H1 (cell line): ENCODE measurements around the gene HK1.

Source experiments
- ASH2L ChIP-seq: fragments of 200-600, 300-600 bp; sonication (generic); IDR thresholded peaks from one replicate; pipeline ENCODE4 v1.7.1; 2017; ENCODE audit warnings: low read length
- CREB1 ChIP-seq: IDR thresholded peaks from 2 replicates; pipeline ENCODE4 v1.6.1; 2012; ENCODE audit warnings: inconsistent platforms
- E2F6 ChIP-seq: IDR thresholded peaks from 2 replicates; pipeline ENCODE4 v1.6.1; 2012; ENCODE audit warnings: inconsistent platforms
- EZH2 ChIP-seq: fragments of 200-600 bp; sonication (generic); IDR thresholded peaks from 2 replicates; pipeline ENCODE4 v1.7.1; 2012; ENCODE audit warnings: low read depth, mild to moderate bottlenecking, moderate library complexity, low read length, inconsistent platforms; ENCODE audit not compliant: severe bottlenecking
- GABPA ChIP-seq: IDR thresholded peaks from 2 replicates; pipeline ENCODE4 v1.6.1; 2011; ENCODE audit warnings: mild to moderate bottlenecking, low read length, moderate library complexity, borderline replicate concordance; ENCODE audit not compliant: insufficient read depth
- POLR2A ChIP-seq, 2 experiments: IDR thresholded peaks; 1 replicate in 1 of 2; 2 replicates in 1 of 2; pipeline ENCODE4 v1.6.1; 2011; ENCODE audit warnings: low read depth in 2 of 2, low read length in 2 of 2, mild to moderate bottlenecking in 2 of 2; ENCODE audit errors: control extremely low read depth in 1 of 2
- POLR2AphosphoS5 ChIP-seq: IDR thresholded peaks from 2 replicates; pipeline ENCODE4 v1.6.1; 2011; ENCODE audit warnings: low read depth, low read length
- RAD21 ChIP-seq, 2 experiments: IDR thresholded peaks in 1 of 2; conservative IDR thresholded peaks in 1 of 2; 2 replicates each; pipeline ENCODE4 v1.6.1; 2011; ENCODE audit warnings: low read depth in 2 of 2, low read length in 2 of 2, improper control_type of control experiment in 1 of 2, inconsistent platforms in 1 of 2, mild to moderate bottlenecking in 1 of 2, moderate library complexity in 1 of 2
- SP1 ChIP-seq: IDR thresholded peaks from 2 replicates; pipeline ENCODE4 v1.6.1; 2011; ENCODE audit warnings: low read depth, low read length
- SRF ChIP-seq: IDR thresholded peaks from 2 replicates; pipeline ENCODE4 v1.6.1; 2011; ENCODE audit warnings: mild to moderate bottlenecking, low read depth, low read length, moderate library complexity
- TAF7 ChIP-seq: optimal IDR thresholded peaks from 2 replicates; pipeline ENCODE3; 2011; ENCODE audit warnings: low read depth, mild to moderate bottlenecking, inconsistent platforms, low read length, moderate library complexity, borderline replicate concordance
- ZNF274 ChIP-seq: IDR thresholded peaks from 2 replicates; pipeline ENCODE4 v1.7.0; 2012; ENCODE audit warnings: low read length, borderline replicate concordance; ENCODE audit errors: extremely low read depth
- TF ChIP-seq, protein P1 (sequence below), 3 experiments: IDR thresholded peaks; 1 replicate in 2 of 3; 2 replicates in 1 of 3; pipeline versions ENCODE4 v1.5.1 to v1.6.1; 2011; ENCODE audit warnings: low read length in 3 of 3, mild to moderate bottlenecking in 3 of 3, inconsistent platforms in 2 of 3, low read depth in 1 of 3, moderate library complexity in 1 of 3; ENCODE audit not compliant: insufficient read depth in 1 of 3; ENCODE audit errors: control extremely low read depth in 1 of 3

DNA sequence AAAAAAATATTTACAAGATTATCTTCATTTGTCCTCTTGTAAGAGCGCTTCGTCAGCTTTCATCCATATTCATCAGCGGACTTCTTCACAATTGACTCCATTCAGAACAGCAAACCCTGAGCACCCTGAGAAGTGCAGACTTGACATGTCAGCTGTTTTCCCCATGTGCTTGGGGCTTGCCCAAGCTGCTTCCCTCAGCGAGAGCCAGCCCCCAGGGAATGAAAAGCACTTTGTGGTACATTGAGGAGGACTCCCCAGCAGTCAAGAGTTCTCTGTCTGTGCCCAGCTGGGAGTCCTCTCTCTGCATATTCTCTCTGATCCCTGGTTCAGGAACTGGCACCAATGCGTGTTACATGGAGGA lies 35.5 kb upstream of the HK1 start:
- no peak for TF ChIP-seq SRF
- no peak for TF ChIP-seq EZH2
- no peak for TF ChIP-seq ASH2L
- no peak for TF ChIP-seq POLR2A (IDR thresholded peaks at IDR 0.05; ENCODE audit: control extremely low read depth in 1 of 2, low read depth in 2 of 2, low read length in 2 of 2)
- TF ChIP-seq, protein P1, sequence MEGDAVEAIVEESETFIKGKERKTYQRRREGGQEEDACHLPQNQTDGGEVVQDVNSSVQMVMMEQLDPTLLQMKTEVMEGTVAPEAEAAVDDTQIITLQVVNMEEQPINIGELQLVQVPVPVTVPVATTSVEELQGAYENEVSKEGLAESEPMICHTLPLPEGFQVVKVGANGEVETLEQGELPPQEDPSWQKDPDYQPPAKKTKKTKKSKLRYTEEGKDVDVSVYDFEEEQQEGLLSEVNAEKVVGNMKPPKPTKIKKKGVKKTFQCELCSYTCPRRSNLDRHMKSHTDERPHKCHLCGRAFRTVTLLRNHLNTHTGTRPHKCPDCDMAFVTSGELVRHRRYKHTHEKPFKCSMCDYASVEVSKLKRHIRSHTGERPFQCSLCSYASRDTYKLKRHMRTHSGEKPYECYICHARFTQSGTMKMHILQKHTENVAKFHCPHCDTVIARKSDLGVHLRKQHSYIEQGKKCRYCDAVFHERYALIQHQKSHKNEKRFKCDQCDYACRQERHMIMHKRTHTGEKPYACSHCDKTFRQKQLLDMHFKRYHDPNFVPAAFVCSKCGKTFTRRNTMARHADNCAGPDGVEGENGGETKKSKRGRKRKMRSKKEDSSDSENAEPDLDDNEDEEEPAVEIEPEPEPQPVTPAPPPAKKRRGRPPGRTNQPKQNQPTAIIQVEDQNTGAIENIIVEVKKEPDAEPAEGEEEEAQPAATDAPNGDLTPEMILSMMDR (IDR thresholded peaks at IDR 0.05; ENCODE audit: control extremely low read depth in 1 of 3, insufficient read depth in 1 of 3, low read depth in 1 of 3, low read length in 3 of 3) = no peak
- no peak for TF ChIP-seq GABPA
- no peak for TF ChIP-seq POLR2AphosphoS5
- no peak for TF ChIP-seq ZNF274
- TF ChIP-seq E2F6 = no peak
- no peak for TF ChIP-seq CREB1
- no peak for TF ChIP-seq TAF7
- no peak for TF ChIP-seq SP1
- no peak for TF ChIP-seq RAD21 (IDR thresholded peaks at IDR 0.05 in 1 of 2, conservative IDR thresholded peaks at IDR 0.05 in 1 of 2; ENCODE audit: low read depth in 2 of 2, low read length in 2 of 2)
